HepG2 (cell line): ENCODE data around the gene CPNE2.

Experiments
- HDAC6 ChIP-seq: fragments of 200-600 bp; sonication (generic); IDR thresholded peaks from 2 replicates; pipeline ENCODE4 v1.7.0; 2017; ENCODE audit warnings: mild to moderate bottlenecking, antibody characterized with exemption, low read length, low read depth
- HMG20A ChIP-seq: IDR thresholded peaks from 2 replicates; pipeline ENCODE4 v1.6.1; 2016; ENCODE audit warnings: borderline replicate concordance
- KLF9 ChIP-seq: IDR thresholded peaks from 2 replicates; pipeline ENCODE4 v1.6.1; 2016; ENCODE audit warnings: low read depth
- TOPORS ChIP-seq: sonication (generic); formaldehyde crosslinking; IDR thresholded peaks from 2 replicates; pipeline ENCODE4 v1.8.0; 2023; ENCODE audit warnings: mild to moderate bottlenecking, missing genetic modification reagents
- TF ChIP-seq, protein P1 (sequence below): sonication (generic); formaldehyde crosslinking; IDR thresholded peaks from 2 replicates; pipeline ENCODE4 v1.4.0; 2020; ENCODE audit warnings: missing genetic modification reagents, borderline replicate concordance

DNA sequence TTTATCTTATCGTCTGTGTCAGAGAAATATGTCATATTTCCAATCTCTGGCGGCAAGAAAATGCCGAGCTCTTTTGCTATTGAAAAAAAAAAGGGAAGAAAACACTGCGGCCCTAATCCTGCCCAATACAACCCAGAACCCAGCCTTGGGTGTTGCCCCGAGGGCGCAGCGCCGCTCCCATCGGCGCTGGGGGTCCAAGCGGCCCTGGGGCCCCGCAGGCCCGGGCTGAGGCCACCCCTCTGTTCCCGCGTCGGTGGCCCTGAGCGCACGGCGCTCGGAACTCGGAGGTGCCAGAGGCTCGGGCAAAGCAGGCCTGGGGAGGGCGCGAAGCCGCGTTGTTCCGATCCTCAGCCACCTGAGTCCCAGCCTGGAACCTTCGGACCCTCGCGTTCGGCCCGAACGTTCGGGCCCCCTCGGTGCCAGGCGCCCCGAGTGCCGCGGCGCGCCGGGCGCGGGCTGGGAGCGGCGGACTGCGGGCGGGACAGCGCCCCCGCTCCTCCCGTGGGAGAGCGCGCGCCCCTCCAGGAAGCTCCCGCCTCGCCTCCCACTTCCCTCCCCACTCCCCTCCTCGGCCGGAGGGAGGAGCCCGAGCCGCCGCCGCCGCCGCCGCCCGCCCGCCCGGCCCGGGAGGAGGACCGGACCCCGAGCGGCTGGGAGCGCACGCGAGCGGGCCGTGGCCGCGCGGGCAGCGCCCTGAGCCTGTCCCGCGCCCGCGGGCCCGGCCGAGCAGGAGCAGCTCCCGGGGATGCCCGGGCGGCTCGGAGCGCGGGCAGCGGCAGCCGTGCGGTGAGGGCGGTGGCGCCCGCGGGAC is at the start of gene CPNE2:
- TF ChIP-seq HMG20A (CRISPR knock-in tag): no peak
- TF ChIP-seq, protein P1, sequence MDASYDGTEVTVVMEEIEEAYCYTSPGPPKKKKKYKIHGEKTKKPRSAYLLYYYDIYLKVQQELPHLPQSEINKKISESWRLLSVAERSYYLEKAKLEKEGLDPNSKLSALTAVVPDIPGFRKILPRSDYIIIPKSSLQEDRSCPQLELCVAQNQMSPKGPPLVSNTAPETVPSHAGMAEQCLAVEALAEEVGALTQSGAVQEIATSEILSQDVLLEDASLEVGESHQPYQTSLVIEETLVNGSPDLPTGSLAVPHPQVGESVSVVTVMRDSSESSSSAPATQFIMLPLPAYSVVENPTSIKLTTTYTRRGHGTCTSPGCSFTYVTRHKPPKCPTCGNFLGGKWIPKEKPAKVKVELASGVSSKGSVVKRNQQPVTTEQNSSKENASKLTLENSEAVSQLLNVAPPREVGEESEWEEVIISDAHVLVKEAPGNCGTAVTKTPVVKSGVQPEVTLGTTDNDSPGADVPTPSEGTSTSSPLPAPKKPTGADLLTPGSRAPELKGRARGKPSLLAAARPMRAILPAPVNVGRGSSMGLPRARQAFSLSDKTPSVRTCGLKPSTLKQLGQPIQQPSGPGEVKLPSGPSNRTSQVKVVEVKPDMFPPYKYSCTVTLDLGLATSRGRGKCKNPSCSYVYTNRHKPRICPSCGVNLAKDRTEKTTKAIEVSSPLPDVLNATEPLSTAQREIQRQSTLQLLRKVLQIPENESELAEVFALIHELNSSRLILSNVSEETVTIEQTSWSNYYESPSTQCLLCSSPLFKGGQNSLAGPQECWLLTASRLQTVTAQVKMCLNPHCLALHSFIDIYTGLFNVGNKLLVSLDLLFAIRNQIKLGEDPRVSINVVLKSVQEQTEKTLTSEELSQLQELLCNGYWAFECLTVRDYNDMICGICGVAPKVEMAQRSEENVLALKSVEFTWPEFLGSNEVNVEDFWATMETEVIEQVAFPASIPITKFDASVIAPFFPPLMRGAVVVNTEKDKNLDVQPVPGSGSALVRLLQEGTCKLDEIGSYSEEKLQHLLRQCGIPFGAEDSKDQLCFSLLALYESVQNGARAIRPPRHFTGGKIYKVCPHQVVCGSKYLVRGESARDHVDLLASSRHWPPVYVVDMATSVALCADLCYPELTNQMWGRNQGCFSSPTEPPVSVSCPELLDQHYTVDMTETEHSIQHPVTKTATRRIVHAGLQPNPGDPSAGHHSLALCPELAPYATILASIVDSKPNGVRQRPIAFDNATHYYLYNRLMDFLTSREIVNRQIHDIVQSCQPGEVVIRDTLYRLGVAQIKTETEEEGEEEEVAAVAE (CRISPR knock-in tag): no peak
- no peak for TF ChIP-seq KLF9 (CRISPR knock-in tag)
- no peak for TF ChIP-seq TOPORS (CRISPR knock-in tag)
- TF ChIP-seq HDAC6: no peak
